Endothelial cell of umbilical vein (primary cell): ENCODE measurements around the gene GFPT2. TPM values are rescaled to one million over a fixed set of nuclear protein-coding genes. Genes with fewer than 3 reads are reported as not detected.

Experiments
- BruUV-seq: library from RNA; stranded (reverse); fragments of 400-500 nt; replicated peaks from 2 replicates; lab custom pipeline; 2021; lab: Mats Ljungman, UMichigan
- CTCF ChIA-PET: fragments of 300-600, 350-600 bp; sonication (Branson Sonifier 250); formaldehyde crosslinking; loops from one replicate; lab custom pipeline; 2021; ENCODE audit warnings: antibody characterized with exemption, inconsistent platforms; lab: Charles Lee
- POLR2A ChIA-PET: fragments of 300-600, 350-600 bp; sonication (Branson Sonifier 250); formaldehyde crosslinking; loops from one replicate; lab custom pipeline; 2021; ENCODE audit warnings: antibody characterized with exemption, inconsistent platforms; lab: Charles Lee
- DNase-seq: peaks from one replicate; pipeline ENCODE4 v3.0.0-alpha.2; 2011; ENCODE audit warnings: low read depth, low spot score
- FAIRE-seq: peaks from 2 replicates; lab custom pipeline; 2011; peaks lifted over from hg19 to GRCh38; lab: Jason Lieb, UNC
- H2AFZ ChIP-seq: 2 replicates; pipeline ENCODE4 v1.6.0; 2012; ENCODE audit warnings: low read depth, low read length, control low read depth, inconsistent platforms
- H3K27ac ChIP-seq: 2 replicates; pipeline ENCODE4 v1.5.1; 2011; ENCODE audit warnings: low read depth, mild to moderate bottlenecking, control low read depth, low read length, moderate library complexity; ENCODE audit not compliant: insufficient read depth
- H3K27me3 ChIP-seq, 2 experiments: 2 replicates each; pipeline versions ENCODE4 v1.6.0 to v1.6.1; 2011; ENCODE audit warnings: low read length in 2 of 2, mixed read lengths in 1 of 2; ENCODE audit not compliant: control insufficient read depth in 2 of 2, insufficient read depth in 2 of 2
- H3K36me3 ChIP-seq, 2 experiments: 2 replicates in 1 of 2; 3 replicates in 1 of 2; pipeline ENCODE4 v1.5.1; 2011; ENCODE audit warnings: low read length in 2 of 2, mild to moderate bottlenecking in 1 of 2, moderate library complexity in 1 of 2; ENCODE audit not compliant: control insufficient read depth in 2 of 2, insufficient read depth in 2 of 2; ENCODE audit errors: extremely low read depth in 1 of 2
- H3K4me1 ChIP-seq: 3 replicates; pipeline ENCODE4 v1.5.1; 2011; ENCODE audit warnings: mild to moderate bottlenecking, low read length; ENCODE audit not compliant: control insufficient read depth, insufficient read depth; ENCODE audit errors: extremely low read depth
- H3K4me2 ChIP-seq: 2 replicates; pipeline ENCODE4 v1.6.1; 2011; ENCODE audit warnings: low read length, control low read depth, mixed read lengths; ENCODE audit not compliant: insufficient read depth
- H3K4me3 ChIP-seq, 3 experiments: fragments of 200-600 bp in 1 of 3; sonication (generic), shearing (Covaris generic) in 1 of 3; replicated peaks in 1 of 3; 2 replicates each; pipeline ENCODE4 v1.5.1; 2011 to 2016; ENCODE audit warnings: control low read depth in 3 of 3, low read length in 3 of 3, mild to moderate bottlenecking in 2 of 3, inconsistent platforms in 1 of 3, low read depth in 1 of 3, moderate library complexity in 1 of 3; ENCODE audit not compliant: insufficient read depth in 1 of 3
- H3K79me2 ChIP-seq: 2 replicates; pipeline ENCODE4 v1.6.0; 2012; ENCODE audit warnings: low read length, inconsistent platforms; ENCODE audit not compliant: control insufficient read depth, insufficient read depth
- H3K9ac ChIP-seq: replicated peaks from 2 replicates; pipeline ENCODE3; 2011; ENCODE audit warnings: low read length, control low read depth; ENCODE audit not compliant: insufficient read depth; ENCODE audit errors: extremely low read depth
- H3K9me1 ChIP-seq: replicated peaks from 3 replicates; pipeline ENCODE4 v1.6.0; 2011; ENCODE audit warnings: mild to moderate bottlenecking, low read length; ENCODE audit not compliant: control insufficient read depth, insufficient read depth; ENCODE audit errors: extremely low read depth
- H3K9me3 ChIP-seq: replicated peaks from 2 replicates; pipeline ENCODE4 v1.5.1; 2012; ENCODE audit warnings: low read length, inconsistent platforms; ENCODE audit not compliant: control insufficient read depth, insufficient read depth
- H4K20me1 ChIP-seq: replicated peaks from 2 replicates; pipeline ENCODE3; 2011; ENCODE audit warnings: mild to moderate bottlenecking, low read length; ENCODE audit not compliant: control insufficient read depth, insufficient read depth; ENCODE audit errors: extremely low read depth
- FOS ChIP-seq: IDR thresholded peaks from 2 replicates; pipeline ENCODE4 v1.6.1; 2011; ENCODE audit warnings: mild to moderate bottlenecking, low read length, moderate library complexity, borderline replicate concordance; ENCODE audit not compliant: insufficient read depth
- GATA2 ChIP-seq: IDR thresholded peaks from 2 replicates; pipeline ENCODE4 v1.7.0; 2011; ENCODE audit warnings: low read depth, mild to moderate bottlenecking, moderate library complexity, mixed read lengths, low read length; ENCODE audit not compliant: insufficient read length, insufficient read depth
- MYC ChIP-seq: IDR thresholded peaks from one replicate; pipeline ENCODE4 v1.6.1; 2011; ENCODE audit warnings: mild to moderate bottlenecking, low read depth, low read length
- POLR2A ChIP-seq: IDR thresholded peaks from 2 replicates; pipeline ENCODE4 v1.6.1; 2012; ENCODE audit warnings: low read depth, mild to moderate bottlenecking, control low read depth, low read length
- POLR2AphosphoS5 ChIP-seq: IDR thresholded peaks from 2 replicates; pipeline ENCODE4 v1.6.1; 2012; ENCODE audit warnings: low read depth, mild to moderate bottlenecking, control low read depth, low read length, moderate library complexity; ENCODE audit not compliant: insufficient read depth
- dilution Hi-C: fragments of 300-500 bp; cut with MboI; formaldehyde crosslinking; loops from one replicate; pipeline ENCODE4 v1.15.0; 2019; ENCODE audit warnings: low sequenced_read_pairs; ENCODE audit not compliant: extremely low pct_ligation_motif_present
- intact Hi-C: fragments of 100-400 bp; cut with micrococcal nuclease; formaldehyde crosslinking; loops from one replicate; pipeline ENCODE4 v1.10.0; 2022
- polyA plus RNA-seq, 4 experiments: library from polyadenylated mRNA; depleted of rRNA in 3 of 4; stranded (reverse) in 3 of 4; unstranded in 1 of 4; fragments of >200 nt; gene quantifications; 2 replicates each; pipeline versions ENCODE4 v1.2.1 to v1.2.3, GENCODE V29; 2011 to 2012; ENCODE audit warnings: missing spikeins in 1 of 4
- total RNA-seq: library from RNA; stranded (reverse); gene quantifications from 2 replicates; pipeline ENCODE4 v1.2.3, GENCODE V29; 2021

GFPT2 gene
- total and polyA plus RNA-seq, 2 donors (not counting 3 experiments of a cell fraction or from before 2014, with no cell fraction given) = 4.3 to 4.5 TPM

DNA sequence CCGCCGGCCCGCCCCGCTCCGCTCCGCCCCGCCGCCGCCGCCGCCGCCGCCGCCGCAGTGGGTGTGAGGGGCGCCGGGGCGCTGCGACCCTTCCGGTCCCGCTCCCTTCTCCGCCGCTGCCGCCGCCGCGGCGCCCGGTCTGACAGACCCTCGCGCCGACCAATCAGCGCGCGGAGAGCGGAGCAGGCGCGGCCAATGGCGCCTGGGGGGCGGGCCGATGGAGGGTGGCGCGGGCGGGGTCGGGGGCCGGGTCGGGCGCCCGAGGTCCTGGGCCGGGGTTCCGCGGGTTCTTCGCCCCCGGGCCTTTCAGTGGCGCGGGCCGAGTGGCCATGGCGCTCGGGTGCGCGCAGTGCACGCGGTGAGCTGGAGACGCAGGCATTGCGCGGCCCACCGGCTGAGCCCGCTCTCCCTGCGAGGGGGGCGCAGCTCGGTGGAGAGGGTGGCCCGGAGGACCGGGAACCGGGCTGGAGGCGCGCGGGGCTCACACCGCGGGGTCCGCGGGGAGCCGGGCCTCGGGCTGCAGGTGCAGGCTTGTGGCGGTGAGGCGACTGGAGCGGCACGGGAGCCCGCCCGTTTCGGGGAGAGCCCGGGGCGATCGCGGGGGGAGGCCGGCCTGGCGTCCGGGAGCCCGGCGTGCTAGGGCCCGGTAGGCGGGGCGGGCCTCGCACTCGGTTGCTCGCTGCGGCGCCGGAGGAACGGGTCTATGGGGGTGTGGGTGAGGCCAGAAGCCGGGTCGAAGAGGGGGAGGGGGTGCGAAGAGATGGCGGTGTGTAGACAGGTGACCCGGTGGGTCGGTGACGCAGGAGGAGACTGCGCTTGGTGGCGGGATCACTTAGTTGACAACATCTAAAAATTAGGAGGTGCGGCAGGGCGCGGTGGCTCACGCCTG, 60.9 kb downstream of the GFPT2 start, which contains the start of gene MAPK9:
Gene MAPK9 (minus strand): TSS at position 141 of the 889 bp plus-strand sequence. CDS start 11,522 bp downstream, outside the sequence.
- FAIRE-seq (peak; percentile 66), DNase-seq (peak; percentile 65)
- POLR2A ChIA-PET = interaction anchor here (0.7 kb wide), 1 partner anchor 221 kb away, joined by 3 read pairs; no protein-coding TSS in a partner anchor
- CTCF ChIA-PET = interaction anchor here (0.7 to 5.2 kb wide), 6 partner anchors 23 to 314 kb away, joined by 3 to 69 read pairs (median 20); no protein-coding TSS in a partner anchor
- Histone ChIP-seq H3K27ac (peak within 1 kb of the TSS; percentile 3), H3K27me3 (no peaks in the 10 kb centered on the region), H3K9ac (peak within 1 kb of the TSS; percentile 68), H4K20me1 (peaks cover 2% of the 10 kb centered on the region), H3K79me2 (peaks cover 24% of the 10 kb centered on the region), H3K4me1 (peaks cover 6% of the 10 kb centered on the region), H3K4me3 (peak within 1 kb of the TSS; percentile 67 to 88 (median 82)), H3K9me3 (no peaks in the 10 kb centered on the region), H3K9me1 (no peaks in the 10 kb centered on the region), H2AFZ (peak within 1 kb of the TSS; percentile 90), H3K36me3 (no peaks in the 10 kb centered on the region), H3K4me2 (peak within 1 kb of the TSS; percentile 67)
- BruUV-seq = no TSS peak
- dilution Hi-C loops (no loop called here), intact Hi-C loops (loop anchor here (2.0 to 10.0 kb wide), 3 partner anchors 203 to 353 kb away; partner anchors contain the start of genes CNOT6 and FLT4)
- TF ChIP-seq FOS = no peak
- no peak for TF ChIP-seq POLR2AphosphoS5
- peak; percentile 28 for TF ChIP-seq POLR2A
- TF ChIP-seq GATA2 = no peak
- no peak for TF ChIP-seq MYC
